Thyroid gland (tissue), 4 donors: ENCODE measurements around the gene C1orf35.

ENCODE experiments used
- POLR2A ChIP-seq, 2 donors: fragments of 450-650 bp; IDR thresholded peaks; one replicate each; pipeline ENCODE4 v1.6.1; 2017; ENCODE audit warnings: antibody characterized with exemption in 2 of 2, mild to moderate bottlenecking in 2 of 2, moderate library complexity in 1 of 2
- TF ChIP-seq, protein P1 (sequence below), 6 experiments: fragments of 200-600 bp in 3 of 6; fragments of 450-650 bp in 3 of 6; sonication (generic) in 3 of 6; IDR thresholded peaks; one replicate each; pipeline ENCODE4 v1.5.1; 2016 to 2019; ENCODE audit warnings: antibody characterized with exemption in 6 of 6, mild to moderate bottlenecking in 2 of 6, inconsistent platforms in 1 of 6, moderate library complexity in 1 of 6

- TF ChIP-seq, protein P1, sequence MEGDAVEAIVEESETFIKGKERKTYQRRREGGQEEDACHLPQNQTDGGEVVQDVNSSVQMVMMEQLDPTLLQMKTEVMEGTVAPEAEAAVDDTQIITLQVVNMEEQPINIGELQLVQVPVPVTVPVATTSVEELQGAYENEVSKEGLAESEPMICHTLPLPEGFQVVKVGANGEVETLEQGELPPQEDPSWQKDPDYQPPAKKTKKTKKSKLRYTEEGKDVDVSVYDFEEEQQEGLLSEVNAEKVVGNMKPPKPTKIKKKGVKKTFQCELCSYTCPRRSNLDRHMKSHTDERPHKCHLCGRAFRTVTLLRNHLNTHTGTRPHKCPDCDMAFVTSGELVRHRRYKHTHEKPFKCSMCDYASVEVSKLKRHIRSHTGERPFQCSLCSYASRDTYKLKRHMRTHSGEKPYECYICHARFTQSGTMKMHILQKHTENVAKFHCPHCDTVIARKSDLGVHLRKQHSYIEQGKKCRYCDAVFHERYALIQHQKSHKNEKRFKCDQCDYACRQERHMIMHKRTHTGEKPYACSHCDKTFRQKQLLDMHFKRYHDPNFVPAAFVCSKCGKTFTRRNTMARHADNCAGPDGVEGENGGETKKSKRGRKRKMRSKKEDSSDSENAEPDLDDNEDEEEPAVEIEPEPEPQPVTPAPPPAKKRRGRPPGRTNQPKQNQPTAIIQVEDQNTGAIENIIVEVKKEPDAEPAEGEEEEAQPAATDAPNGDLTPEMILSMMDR (IDR thresholded peaks at IDR 0.05) = no peak
- no peak for TF ChIP-seq POLR2A (IDR thresholded peaks at IDR 0.05)
These were observed 37.6 kb upstream of the C1orf35 start for GRCh38 chr1:228140724-228141225.
